GOT3 (cell line): Measurements from ENCODE around the gene OGN.
"Not testable (repeated sequence)": the region's sequence is repeated elsewhere in the genome, so short reads cannot be mapped to it uniquely, and the experiment has no call there.

Experiments used
- DNase-seq: peaks from one replicate; lab custom pipeline; 2025; ENCODE audit warnings: mixed read lengths; lab: John Stamatoyannopoulos, UW

Gene OGN, protein sequence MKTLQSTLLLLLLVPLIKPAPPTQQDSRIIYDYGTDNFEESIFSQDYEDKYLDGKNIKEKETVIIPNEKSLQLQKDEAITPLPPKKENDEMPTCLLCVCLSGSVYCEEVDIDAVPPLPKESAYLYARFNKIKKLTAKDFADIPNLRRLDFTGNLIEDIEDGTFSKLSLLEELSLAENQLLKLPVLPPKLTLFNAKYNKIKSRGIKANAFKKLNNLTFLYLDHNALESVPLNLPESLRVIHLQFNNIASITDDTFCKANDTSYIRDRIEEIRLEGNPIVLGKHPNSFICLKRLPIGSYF

GRCh38 chr9:92404042-92404836 is at the start of gene OGN:
Gene OGN (minus strand): TSS chr9:92404578. CDS start chr9:92403407, 1,171 bp downstream.
- DNase-seq: no peak

DNA sequence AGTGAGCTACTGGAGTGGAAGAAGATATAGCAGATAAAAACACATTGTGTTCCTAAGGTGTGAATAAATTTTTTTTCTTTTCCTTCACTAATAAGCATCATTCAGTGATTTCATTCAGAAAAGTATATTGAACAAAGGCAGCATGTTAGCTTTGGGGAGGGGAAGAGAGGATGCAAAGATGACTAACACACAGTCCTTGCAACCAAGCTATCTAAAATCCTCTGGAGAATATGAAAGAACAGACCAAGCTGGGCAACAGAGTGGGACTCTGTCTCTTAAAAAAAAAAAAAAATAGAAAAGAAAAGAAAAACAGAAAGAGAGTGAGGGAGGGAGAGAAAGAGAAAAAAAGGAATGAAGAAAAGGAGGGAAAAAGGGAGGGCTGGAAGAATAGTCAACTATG is 42.2 kb upstream of the OGN start:
- no peak for DNase-seq

GRCh38 chr9:92444841-92445240 is 40.5 kb upstream of the OGN start:
- no peak for DNase-seq

GRCh38 chr9:92440751-92441046 is 36.3 kb upstream of the OGN start:
- DNase-seq: no peak

- DNase-seq: no peak
Observed at GRCh38 chr9:92439921-92440750, 35.8 kb upstream of the OGN start.

DNA sequence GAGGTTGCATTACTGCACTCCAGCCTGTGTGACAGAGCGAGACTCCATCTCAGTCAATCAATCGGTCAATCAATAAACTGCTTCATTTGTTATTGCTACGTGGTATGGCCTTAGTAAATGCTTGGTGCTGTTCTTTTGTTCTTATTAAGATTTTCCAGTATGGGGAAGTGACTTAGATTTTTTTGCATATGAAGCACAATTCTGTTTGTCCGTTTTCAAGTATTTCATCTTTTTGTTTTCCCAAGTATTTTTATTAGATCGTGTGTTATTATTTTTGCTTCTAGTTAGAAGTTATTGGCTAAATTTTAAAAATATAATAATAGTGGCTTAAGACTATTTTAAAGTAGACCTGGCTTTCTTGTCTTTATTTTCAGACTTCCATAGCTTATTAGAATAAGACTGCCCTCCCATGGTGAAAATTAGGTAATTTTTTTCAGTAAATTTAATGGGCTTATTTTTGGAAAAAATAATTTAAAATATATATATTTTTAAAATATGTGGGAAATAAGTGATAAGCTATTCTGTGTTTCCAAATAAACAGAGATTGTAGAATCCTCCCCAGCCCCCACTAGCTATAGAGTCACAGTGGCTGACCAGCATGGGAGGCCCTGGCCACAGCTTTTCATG is 34.6 kb upstream of the OGN start:
- DNase-seq: no peak

GRCh38 chr9:92435263-92435662 is 30.9 kb upstream of the OGN start:
- DNase-seq: no peak

DNA sequence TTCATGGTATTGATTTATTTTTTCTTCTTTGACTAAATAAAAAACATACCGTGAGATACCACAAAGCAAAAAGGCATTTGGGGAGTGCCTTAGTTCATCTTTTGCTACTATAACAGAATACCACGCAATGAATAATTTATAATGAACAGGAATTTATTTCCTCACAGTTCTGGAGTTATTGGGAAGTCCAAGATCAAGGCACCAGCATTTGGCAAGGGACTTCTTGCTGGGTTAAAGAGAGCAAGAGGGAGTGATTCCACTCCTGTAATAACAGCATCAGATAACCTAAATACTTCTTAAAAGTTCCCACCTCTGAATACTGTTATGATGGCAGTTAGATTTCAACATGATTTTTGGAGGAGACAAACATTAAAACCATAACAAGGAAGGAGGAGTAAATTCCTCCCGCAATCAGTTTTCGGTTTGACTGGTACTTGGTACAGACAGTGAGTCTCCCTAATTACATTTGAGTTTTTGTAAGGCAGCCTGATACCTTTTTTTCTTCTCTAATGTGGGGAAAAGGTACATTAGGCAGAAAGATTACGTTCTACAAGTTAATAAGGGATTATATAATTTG is 28.7 kb upstream of the OGN start:
- no peak for DNase-seq

GRCh38 chr9:92432350-92432749 is 28.0 kb upstream of the OGN start:
- no peak for DNase-seq

DNA sequence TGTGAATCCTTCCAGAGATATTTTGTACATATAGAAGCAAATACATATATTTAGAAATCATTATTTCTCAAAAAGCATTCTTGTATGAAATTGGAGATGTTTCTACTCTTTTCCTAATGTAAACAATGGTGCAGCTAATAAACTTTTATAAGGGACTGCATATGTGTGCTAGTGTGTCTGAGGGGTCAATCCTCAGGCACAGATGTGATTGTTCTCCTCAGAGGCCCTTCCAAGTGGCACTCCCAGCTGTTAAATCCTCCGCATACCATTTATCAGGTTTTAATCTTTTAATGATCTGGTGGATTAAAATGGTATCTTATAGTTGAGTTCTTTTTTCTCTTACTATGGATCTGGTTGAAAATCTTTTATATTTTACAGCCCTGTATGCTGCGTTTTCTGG is 25.5 kb upstream of the OGN start:
- DNase-seq: no peak

DNA sequence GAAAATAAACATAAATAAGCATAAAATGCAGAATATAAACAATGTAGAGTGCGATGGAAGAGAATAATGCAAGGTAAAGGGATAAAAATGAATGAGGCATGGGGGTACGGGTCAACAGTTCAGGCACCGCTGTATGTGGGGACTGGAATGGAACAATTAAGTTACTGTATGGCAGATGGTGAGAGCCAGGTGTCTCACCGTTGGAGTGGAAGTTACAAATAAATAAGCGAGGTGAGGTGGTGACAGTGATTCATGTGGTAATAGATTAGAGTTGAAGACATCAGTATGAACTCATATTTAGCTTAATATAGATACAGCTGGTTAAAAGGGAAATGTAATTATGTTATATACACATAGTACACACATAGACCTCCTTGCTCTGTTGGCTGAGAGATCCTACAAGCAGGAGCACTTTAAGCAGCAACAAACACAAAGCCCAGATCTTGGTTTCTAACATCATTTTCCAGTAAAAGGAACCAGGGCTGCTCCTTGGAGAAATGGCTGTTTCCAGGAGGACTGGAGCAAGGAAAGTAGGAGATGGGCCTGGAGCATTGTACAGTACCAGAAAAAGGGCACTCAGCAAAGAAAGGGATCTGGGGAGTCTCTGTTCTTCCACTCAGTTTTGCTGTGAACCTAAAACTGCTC is 22.2 kb upstream of the OGN start:
- no peak for DNase-seq

DNA sequence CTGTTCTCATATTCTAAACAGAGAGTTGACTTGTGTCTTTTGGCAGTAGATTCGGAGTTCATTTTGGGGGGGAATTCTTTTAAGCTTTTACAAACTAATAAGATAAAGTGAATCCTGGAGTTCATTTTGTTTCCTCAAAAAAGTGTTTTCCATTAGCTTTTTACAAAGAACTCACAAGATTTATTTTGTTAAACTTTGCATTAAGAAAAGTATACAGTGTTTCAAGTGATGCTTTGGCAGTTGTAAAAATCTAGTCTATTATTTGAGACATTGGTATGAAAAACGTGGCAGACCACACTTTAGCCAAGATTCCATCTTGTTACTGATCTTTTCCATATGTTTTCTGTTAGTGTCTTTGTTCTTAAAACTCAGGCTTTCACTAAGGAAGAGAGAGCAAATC is 21.1 kb upstream of the OGN start:
- no peak for DNase-seq

GRCh38 chr9:92424340-92424739 is 20.0 kb upstream of the OGN start, which contains the start of gene OMD:
Gene OMD (minus strand): TSS chr9:92424471. CDS start chr9:92417558, 6,913 bp downstream.
- no peak for DNase-seq

DNA sequence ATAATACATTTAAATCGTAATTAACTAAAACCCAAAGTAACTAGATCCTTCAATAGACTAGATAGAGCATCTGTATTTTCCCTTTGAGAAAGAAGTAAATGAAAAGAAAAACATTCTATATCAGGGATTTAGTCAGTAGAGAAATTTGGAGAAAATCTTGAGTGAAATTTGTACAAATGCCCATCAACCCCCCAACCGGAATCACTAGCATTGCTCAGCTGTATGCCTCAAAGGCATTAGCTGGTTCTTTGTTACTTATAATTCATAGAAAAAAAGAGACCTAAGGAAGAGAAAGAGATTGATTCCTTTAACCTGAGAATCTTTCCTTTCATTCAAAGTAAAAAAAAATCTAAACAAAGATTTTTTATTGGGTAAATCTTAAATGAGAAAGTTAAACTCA is 19.2 kb upstream of the OGN start:
- DNase-seq: no peak

DNA sequence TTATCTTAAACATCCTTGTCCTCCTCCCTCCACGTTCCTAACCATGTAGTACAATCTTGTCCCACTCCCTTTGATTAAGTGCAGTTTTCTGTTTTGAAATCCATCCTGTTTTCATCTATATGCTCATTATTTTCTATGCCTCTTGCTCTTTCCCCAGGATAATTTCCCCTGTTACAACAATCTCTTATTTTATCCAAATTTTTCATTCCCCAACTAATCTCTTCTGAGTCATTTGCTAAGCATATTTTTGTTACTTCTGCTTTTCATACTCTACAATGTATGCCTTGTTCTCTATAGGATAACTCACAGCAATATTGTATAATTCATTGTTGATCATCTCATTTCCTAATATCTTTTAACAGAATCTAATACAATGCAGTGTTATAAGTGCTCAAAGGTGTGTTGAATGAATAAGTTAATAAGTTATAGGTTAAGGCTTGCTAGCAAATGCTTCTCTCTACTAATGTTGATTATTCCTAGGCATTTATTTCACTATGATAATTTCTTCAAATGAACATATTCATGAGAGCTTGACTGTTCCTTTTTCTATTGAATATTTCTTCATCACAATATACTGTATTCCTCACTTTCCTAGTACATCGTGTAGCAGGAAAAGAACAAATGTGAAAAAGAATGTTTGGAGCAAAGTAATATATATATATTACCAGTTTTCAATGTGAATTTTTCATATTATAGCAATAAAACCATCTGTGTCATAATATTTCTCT is 18.4 kb upstream of the OGN start:
- no peak for DNase-seq

- no peak for DNase-seq
Observed at GRCh38 chr9:92414566-92414965, 10.2 kb upstream of the OGN start.

DNA sequence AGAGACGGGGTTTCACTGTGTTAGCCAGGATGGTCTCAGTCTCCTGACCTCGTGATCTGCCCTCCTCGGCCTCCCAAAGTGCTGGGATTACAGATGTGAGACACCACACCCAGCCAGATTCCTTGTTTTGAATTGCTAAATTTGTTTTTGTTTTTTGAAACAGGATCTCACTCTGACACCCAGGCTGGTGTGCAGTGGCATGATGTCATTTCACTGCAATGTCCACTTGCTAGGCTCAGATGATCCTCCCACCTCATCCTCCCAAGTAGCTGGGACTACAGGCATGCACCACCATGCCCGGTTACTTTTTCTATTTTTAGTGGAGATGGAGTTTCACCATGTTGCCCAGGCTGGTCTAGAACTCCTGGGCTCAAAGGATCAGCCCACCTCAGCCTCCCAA is 6.8 kb upstream of the OGN start:
- DNase-seq: not testable (repeated sequence)

- no peak for DNase-seq
Observed at GRCh38 chr9:92408747-92409478, 4.5 kb upstream of the OGN start.

DNA sequence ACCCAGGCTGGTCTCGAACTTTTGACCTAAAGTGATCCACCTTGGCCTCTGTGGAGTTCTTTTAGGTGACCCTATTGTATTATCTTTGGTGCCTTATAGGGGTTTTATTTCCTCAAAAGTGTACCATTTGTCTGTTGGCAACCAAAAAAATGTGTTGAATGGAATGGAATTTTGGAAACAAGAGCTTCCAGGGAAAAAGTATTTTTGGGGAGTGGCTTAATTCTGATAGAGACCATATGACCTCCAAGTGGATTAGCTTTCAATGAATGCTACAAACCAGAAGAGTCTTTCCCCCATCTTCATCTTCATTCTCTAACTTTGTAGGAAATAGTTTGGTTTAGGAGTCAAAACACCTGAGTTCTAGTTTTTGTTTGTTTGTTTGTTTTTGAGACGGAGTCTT is 3.4 kb upstream of the OGN start:
- no peak for DNase-seq

DNA sequence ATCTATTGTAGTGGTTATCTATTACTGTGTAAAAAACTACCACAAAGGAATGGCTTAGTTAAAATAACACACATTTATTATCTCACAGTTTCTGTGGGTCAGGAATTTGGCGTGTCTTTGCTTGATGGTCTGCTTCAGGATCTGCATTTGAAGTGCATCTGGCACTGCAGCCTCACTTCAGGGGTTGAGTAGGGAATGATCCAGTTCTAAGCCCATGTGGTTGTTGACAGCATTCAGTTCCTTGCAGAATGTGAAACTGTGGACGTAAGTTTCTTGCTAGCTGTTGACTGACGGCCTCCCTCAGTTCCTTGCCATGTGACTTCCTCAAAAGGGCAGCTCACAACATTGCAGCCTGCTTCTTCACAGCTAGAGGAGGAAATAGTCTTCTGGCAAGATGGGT is 2.1 kb upstream of the OGN start:
- no peak for DNase-seq
